Measurements from ENCODE around the gene PHF21B. TPM values are rescaled to one million over a fixed set of nuclear protein-coding genes. Genes with fewer than 3 reads are reported as not detected.

PHF21B gene
- total and polyA plus RNA-seq, 2 experiments from 2014 or later, result 20.6 to 149 TPM

DNA sequence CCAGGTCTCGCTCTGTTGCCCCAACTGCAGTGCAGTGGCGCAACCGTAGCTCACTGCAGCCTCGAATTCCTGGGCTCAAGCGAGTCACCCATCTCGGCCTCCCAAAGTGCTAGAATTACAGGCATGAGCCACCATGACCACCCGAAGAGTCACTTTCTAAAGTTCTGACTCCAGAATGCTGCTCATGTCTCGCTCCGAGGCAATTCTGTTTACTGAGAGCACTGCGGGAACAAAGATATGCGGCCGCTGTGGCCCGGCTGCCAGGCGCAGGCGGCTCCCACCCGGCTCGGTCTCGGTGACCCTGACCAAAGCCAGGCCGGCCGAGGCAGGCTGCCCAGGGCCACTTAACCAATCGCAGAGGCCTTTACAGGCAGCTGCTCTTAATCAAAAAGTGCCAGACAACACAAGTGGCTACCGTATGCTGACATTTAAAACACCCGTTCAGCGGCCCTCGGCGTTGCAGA lies 78.7 kb downstream of the PHF21B start:
- peaks cover 17% of the 10 kb centered on the region for H3K36me3 Mint-ChIP-seq (ENCODE audit: low read depth)
- no peaks in the 10 kb centered on the region for H3K27me3 ChIP-seq (ENCODE audit: insufficient read depth)
- H3K4me3 ChIP-seq, result no peak overlapping the region
- H3K9me2 ChIP-seq (ENCODE audit: insufficient read depth), result no peaks in the 10 kb centered on the region
- no peaks in the 10 kb centered on the region for H3F3A ChIP-seq (replicated peaks; ENCODE audit: low read depth)
- ATAC-seq (no peak; the same call in 2 of the 3 replicates), DNase-seq (ENCODE audit: low spot score) (no peak)
- no peak overlapping the region for H3K27ac Mint-ChIP-seq
- TF ChIP-seq JUNB (IDR thresholded peaks at IDR 0.05; ENCODE audit: unreplicated experiment) (no peak), ZNF331 (CRISPR knock-in tag; IDR thresholded peaks at IDR 0.05; ENCODE audit: low read depth) (no peak)
- H3K79me2 ChIP-seq (replicated peaks; ENCODE audit: insufficient read depth), result no peaks in the 10 kb centered on the region; the same call in 1 of the 2 replicates
- no peak overlapping the region for H2AFZ ChIP-seq
- no peak overlapping the region for H3K4me2 ChIP-seq
- H4K20me1 ChIP-seq (replicated peaks; ENCODE audit: insufficient read depth), result peaks cover 11% of the 10 kb centered on the region; the same call in 1 of the 2 replicates
- no peaks in the 10 kb centered on the region; the same call in 2 of the 3 replicates for H3K9me3 Mint-ChIP-seq
- H3K4me1 Mint-ChIP-seq, result peaks cover 23% of the 10 kb centered on the region
- no peak overlapping the region for H3K27ac ChIP-seq (ENCODE audit: low read depth)
- H3K36me3 ChIP-seq (ENCODE audit: insufficient read depth), result no peaks in the 10 kb centered on the region; the same call in 1 of the 2 replicates
- H3K4me1 ChIP-seq (ENCODE audit: insufficient read depth), result no peaks in the 10 kb centered on the region
- no peak overlapping the region for H3K4me3 Mint-ChIP-seq
- peaks cover 9% of the 10 kb centered on the region for H3K27me3 Mint-ChIP-seq (ENCODE audit: insufficient read depth, low read depth, poor library complexity)

DNA sequence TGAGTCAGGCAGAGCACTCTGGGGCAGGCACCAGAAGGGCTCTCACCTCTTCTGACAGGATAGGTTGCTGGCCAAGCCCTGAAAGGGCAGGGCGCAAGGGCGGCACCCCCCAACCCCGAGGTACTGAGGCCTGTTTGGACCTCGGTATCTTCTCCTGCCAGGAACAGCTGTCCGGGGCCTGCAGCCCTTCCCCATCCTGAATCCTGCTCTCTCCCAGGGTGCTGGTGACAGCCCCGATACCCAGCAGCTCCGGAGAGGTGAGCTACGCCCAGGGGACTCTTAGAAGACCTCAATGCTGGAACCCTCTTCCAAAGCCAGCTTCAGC lies 79.1 kb downstream of the PHF21B start:
- Mint-ChIP-seq H3K9me3 (no peaks in the 10 kb centered on the region; the same call in 2 of the 3 replicates), H3K27me3 (ENCODE audit: insufficient read depth, low read depth, poor library complexity) (peaks cover 9% of the 10 kb centered on the region), H3K36me3 (ENCODE audit: low read depth) (peaks cover 12% of the 10 kb centered on the region), H3K4me3 (no peak overlapping the region), H3K27ac (no peak overlapping the region), H3K4me1 (peaks cover 23% of the 10 kb centered on the region)
- H3K4me2 ChIP-seq, result no peak overlapping the region
- no peak for DNase-seq (ENCODE audit: low spot score)
- no peaks in the 10 kb centered on the region for H3K4me1 ChIP-seq (ENCODE audit: insufficient read depth)
- no peak for TF ChIP-seq CREB1 (CRISPR knock-in tag; IDR thresholded peaks at IDR 0.05; ENCODE audit: low read depth)
- no peak for TF ChIP-seq POLR2AphosphoS5 (IDR thresholded peaks at IDR 0.05; ENCODE audit: low read depth)
- no peak for TF ChIP-seq STAT1 (IDR thresholded peaks at IDR 0.05; ENCODE audit: unreplicated experiment)
- no peaks in the 10 kb centered on the region; the same call in 1 of the 2 replicates for H3K79me2 ChIP-seq (replicated peaks; ENCODE audit: insufficient read depth)
- no peaks in the 10 kb centered on the region for H3K27me3 ChIP-seq (ENCODE audit: insufficient read depth)
- H2AFZ ChIP-seq, result no peak overlapping the region
- H3K9me2 ChIP-seq (ENCODE audit: insufficient read depth), result no peaks in the 10 kb centered on the region
- no peaks in the 10 kb centered on the region for H3F3A ChIP-seq (replicated peaks; ENCODE audit: low read depth)
- H3K27ac ChIP-seq (ENCODE audit: low read depth), result no peak overlapping the region
- no peaks in the 10 kb centered on the region; the same call in 1 of the 2 replicates for H3K36me3 ChIP-seq (ENCODE audit: insufficient read depth)
- no peak overlapping the region for H3K4me3 ChIP-seq
- no peak for ATAC-seq
- peaks cover 11% of the 10 kb centered on the region; the same call in 1 of the 2 replicates for H4K20me1 ChIP-seq (replicated peaks; ENCODE audit: insufficient read depth)

GRCh38 chr22:44930016-44930710 lies 79.6 kb downstream of the PHF21B start:
- no peak overlapping the region for H3K4me3 Mint-ChIP-seq
- no peak for ATAC-seq
- peaks cover 23% of the 10 kb centered on the region for H3K4me1 Mint-ChIP-seq

More at GRCh38 chr22:44930016-44930710, 79.6 kb downstream of the PHF21B start:
- H3K27ac ChIP-seq (ENCODE audit: low read depth), result no peak overlapping the region
- H3K79me2 ChIP-seq (replicated peaks; ENCODE audit: insufficient read depth), result no peaks in the 10 kb centered on the region; the same call in 1 of the 2 replicates
- no peaks in the 10 kb centered on the region for H3F3A ChIP-seq (replicated peaks; ENCODE audit: low read depth)
- no peaks in the 10 kb centered on the region for H3K4me1 ChIP-seq (ENCODE audit: insufficient read depth)
- H3K4me3 ChIP-seq, result no peak overlapping the region
- no peaks in the 10 kb centered on the region; the same call in 2 of the 3 replicates for H3K9me3 Mint-ChIP-seq
- no peak overlapping the region; the same call in 1 of the 2 replicates for H3K27ac Mint-ChIP-seq
- no peak for DNase-seq (ENCODE audit: low spot score)
- no peak overlapping the region for H3K4me2 ChIP-seq
- no peak overlapping the region for H2AFZ ChIP-seq
- H3K9me2 ChIP-seq (ENCODE audit: insufficient read depth), result no peaks in the 10 kb centered on the region
- peaks cover 11% of the 10 kb centered on the region; the same call in 1 of the 2 replicates for H4K20me1 ChIP-seq (replicated peaks; ENCODE audit: insufficient read depth)
- no peaks in the 10 kb centered on the region for H3K27me3 ChIP-seq (ENCODE audit: insufficient read depth)
- H3K36me3 Mint-ChIP-seq (ENCODE audit: low read depth), result peaks cover 18% of the 10 kb centered on the region
- peaks cover 9% of the 10 kb centered on the region for H3K27me3 Mint-ChIP-seq (ENCODE audit: insufficient read depth, low read depth, poor library complexity)
- H3K36me3 ChIP-seq (ENCODE audit: insufficient read depth), result no peaks in the 10 kb centered on the region; the same call in 1 of the 2 replicates
- TF ChIP-seq, protein P1, sequence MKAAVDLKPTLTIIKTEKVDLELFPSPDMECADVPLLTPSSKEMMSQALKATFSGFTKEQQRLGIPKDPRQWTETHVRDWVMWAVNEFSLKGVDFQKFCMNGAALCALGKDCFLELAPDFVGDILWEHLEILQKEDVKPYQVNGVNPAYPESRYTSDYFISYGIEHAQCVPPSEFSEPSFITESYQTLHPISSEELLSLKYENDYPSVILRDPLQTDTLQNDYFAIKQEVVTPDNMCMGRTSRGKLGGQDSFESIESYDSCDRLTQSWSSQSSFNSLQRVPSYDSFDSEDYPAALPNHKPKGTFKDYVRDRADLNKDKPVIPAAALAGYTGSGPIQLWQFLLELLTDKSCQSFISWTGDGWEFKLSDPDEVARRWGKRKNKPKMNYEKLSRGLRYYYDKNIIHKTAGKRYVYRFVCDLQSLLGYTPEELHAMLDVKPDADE (IDR thresholded peaks at IDR 0.05), result no peak
- no peak for TF ChIP-seq EZH2 (IDR thresholded peaks at IDR 0.05; ENCODE audit: low read depth, unreplicated experiment)
- no peak for TF ChIP-seq ZNF114 (CRISPR knock-in tag; IDR thresholded peaks at IDR 0.05)
- no peak for TF ChIP-seq EZH2phosphoT487 (IDR thresholded peaks at IDR 0.05; ENCODE audit: unreplicated experiment)
- TF ChIP-seq JUNB (IDR thresholded peaks at IDR 0.05; ENCODE audit: unreplicated experiment), result no peak
- TF ChIP-seq, protein P2, sequence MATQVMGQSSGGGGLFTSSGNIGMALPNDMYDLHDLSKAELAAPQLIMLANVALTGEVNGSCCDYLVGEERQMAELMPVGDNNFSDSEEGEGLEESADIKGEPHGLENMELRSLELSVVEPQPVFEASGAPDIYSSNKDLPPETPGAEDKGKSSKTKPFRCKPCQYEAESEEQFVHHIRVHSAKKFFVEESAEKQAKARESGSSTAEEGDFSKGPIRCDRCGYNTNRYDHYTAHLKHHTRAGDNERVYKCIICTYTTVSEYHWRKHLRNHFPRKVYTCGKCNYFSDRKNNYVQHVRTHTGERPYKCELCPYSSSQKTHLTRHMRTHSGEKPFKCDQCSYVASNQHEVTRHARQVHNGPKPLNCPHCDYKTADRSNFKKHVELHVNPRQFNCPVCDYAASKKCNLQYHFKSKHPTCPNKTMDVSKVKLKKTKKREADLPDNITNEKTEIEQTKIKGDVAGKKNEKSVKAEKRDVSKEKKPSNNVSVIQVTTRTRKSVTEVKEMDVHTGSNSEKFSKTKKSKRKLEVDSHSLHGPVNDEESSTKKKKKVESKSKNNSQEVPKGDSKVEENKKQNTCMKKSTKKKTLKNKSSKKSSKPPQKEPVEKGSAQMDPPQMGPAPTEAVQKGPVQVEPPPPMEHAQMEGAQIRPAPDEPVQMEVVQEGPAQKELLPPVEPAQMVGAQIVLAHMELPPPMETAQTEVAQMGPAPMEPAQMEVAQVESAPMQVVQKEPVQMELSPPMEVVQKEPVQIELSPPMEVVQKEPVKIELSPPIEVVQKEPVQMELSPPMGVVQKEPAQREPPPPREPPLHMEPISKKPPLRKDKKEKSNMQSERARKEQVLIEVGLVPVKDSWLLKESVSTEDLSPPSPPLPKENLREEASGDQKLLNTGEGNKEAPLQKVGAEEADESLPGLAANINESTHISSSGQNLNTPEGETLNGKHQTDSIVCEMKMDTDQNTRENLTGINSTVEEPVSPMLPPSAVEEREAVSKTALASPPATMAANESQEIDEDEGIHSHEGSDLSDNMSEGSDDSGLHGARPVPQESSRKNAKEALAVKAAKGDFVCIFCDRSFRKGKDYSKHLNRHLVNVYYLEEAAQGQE (IDR thresholded peaks at IDR 0.05; ENCODE audit: unreplicated experiment), result no peak
